KMS-11 (cell line): Measurements from ENCODE around the gene PRR15L.

ENCODE experiments used
- H2AFZ ChIP-seq: fragments of 200-600 bp; sonication (generic); 2 replicates; pipeline ENCODE4 v1.6.1; 2016; ENCODE audit warnings: antibody characterized with exemption, mixed run types, low read depth
- H3K27ac ChIP-seq: fragments of 200-600 bp; sonication (generic); 2 replicates; pipeline ENCODE4 v1.6.1; 2016; ENCODE audit warnings: mild to moderate bottlenecking, mixed run types
- H3K27me3 ChIP-seq: fragments of 200-600 bp; sonication (generic); 2 replicates; pipeline ENCODE4 v1.6.1; 2017; ENCODE audit warnings: mild to moderate bottlenecking, low read depth, mixed run types, moderate library complexity; ENCODE audit not compliant: insufficient read depth
- H3K36me3 ChIP-seq: fragments of 200-600 bp; sonication (generic); 2 replicates; pipeline ENCODE4 v1.6.1; 2017; ENCODE audit warnings: mild to moderate bottlenecking, mixed run types; ENCODE audit not compliant: insufficient read depth
- H3K4me1 ChIP-seq: fragments of 200-600 bp; sonication (generic); 2 replicates; pipeline ENCODE4 v1.6.1; 2016; ENCODE audit warnings: mild to moderate bottlenecking, low read depth, mixed run types; ENCODE audit not compliant: poor library complexity, severe bottlenecking
- H3K4me2 ChIP-seq: fragments of 200-600 bp; sonication (generic); 2 replicates; pipeline ENCODE4 v1.7.0; 2016; ENCODE audit warnings: mild to moderate bottlenecking, mixed run types
- H3K4me3 ChIP-seq: fragments of 200-600 bp; sonication (generic); IDR thresholded peaks from 2 replicates; pipeline ENCODE4 v1.6.1; 2017; ENCODE audit warnings: low read depth, low read length, mixed read lengths; ENCODE audit not compliant: insufficient read depth
- H3K79me2 ChIP-seq: fragments of 200-600 bp; sonication (generic); 2 replicates; pipeline ENCODE4 v1.6.1; 2016; ENCODE audit warnings: low read depth, mixed run types; ENCODE audit not compliant: insufficient read depth
- H3K9ac ChIP-seq: fragments of 200-600 bp; sonication (generic); 2 replicates; pipeline ENCODE4 v1.6.1; 2016; ENCODE audit warnings: mild to moderate bottlenecking, mixed run types
- H4K20me1 ChIP-seq: fragments of 200-600 bp; sonication (generic); 2 replicates; pipeline ENCODE4 v1.6.1; 2016; ENCODE audit warnings: mild to moderate bottlenecking, mixed run types; ENCODE audit not compliant: insufficient read depth
- TF ChIP-seq, protein P1 (sequence below): fragments of 200-600 bp; sonication (generic); conservative IDR thresholded peaks from 2 replicates; pipeline ENCODE4 v1.6.1; 2017; ENCODE audit warnings: low read depth, mild to moderate bottlenecking, antibody characterized with exemption, low read length, moderate library complexity, mixed read lengths

Gene PRR15L

DNA sequence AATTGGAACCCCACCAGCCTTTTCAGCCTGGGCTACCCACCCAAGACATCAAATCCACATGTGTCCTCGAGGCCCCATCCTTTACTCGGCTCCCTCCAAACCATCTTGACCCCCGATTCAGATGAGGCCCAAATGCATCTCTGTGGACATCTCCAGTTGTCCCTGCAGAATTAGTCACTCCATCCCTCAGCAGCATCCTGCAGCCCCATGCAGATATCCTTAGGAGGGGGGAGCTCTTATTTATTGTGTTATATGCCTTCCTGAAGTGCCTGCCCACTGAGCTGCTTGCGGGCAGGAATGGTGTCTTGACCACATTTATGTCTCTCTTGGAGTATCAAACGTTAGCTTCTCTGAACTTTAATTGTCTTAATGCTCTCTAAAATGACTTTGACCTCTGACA, 28.8 kb upstream of the PRR15L start:
- Histone ChIP-seq H3K4me2 (no peak overlapping the region), H3K27ac (no peak overlapping the region), H3K9ac (no peak overlapping the region), H3K27me3 (no peaks in the 10 kb centered on the region), H2AFZ (no peak overlapping the region), H4K20me1 (no peaks in the 10 kb centered on the region), H3K4me1 (peaks cover 40% of the 10 kb centered on the region), H3K4me3 (no peak overlapping the region), H3K79me2 (no peaks in the 10 kb centered on the region), H3K36me3 (no peaks in the 10 kb centered on the region)
- TF ChIP-seq, protein P1, sequence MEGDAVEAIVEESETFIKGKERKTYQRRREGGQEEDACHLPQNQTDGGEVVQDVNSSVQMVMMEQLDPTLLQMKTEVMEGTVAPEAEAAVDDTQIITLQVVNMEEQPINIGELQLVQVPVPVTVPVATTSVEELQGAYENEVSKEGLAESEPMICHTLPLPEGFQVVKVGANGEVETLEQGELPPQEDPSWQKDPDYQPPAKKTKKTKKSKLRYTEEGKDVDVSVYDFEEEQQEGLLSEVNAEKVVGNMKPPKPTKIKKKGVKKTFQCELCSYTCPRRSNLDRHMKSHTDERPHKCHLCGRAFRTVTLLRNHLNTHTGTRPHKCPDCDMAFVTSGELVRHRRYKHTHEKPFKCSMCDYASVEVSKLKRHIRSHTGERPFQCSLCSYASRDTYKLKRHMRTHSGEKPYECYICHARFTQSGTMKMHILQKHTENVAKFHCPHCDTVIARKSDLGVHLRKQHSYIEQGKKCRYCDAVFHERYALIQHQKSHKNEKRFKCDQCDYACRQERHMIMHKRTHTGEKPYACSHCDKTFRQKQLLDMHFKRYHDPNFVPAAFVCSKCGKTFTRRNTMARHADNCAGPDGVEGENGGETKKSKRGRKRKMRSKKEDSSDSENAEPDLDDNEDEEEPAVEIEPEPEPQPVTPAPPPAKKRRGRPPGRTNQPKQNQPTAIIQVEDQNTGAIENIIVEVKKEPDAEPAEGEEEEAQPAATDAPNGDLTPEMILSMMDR = no peak

DNA sequence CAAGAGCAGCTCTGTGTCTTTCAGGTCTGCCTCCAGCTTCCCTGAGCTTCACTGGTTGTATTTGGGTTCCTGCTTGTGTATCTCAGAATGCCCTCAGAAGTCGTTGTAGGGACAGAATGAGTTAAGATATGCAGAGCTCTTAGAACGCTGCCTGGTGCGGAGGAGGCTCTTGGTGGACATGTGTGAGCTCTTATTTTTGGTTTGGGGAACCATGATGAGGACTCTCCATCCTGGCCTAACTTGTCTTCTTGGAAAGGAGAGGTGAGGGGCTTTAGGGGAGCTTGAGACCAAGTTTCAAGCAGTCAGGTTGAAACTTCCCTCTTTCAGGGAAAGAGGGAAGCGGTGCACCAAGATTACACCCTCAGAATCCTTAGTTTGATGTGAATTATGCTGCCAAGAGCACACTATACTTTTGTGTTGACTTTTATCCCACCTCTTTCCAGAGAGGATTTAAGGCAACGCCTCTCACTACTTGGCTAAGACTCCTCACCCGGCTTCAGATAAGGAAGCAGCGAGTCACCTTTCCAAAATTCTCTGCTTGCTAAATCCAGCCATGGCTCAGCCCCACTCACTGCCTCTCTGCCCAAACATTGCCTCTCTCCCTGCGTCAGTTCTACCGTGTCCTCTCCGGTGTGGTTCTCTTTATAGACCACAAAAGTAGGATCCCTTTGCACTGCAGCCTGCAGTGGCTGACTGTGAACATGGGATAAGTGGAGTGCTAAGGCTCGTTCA, 26.0 kb upstream of the PRR15L start:
- Histone ChIP-seq H3K4me2 (no peak overlapping the region), H4K20me1 (no peaks in the 10 kb centered on the region), H3K36me3 (no peaks in the 10 kb centered on the region), H3K4me3 (no peak overlapping the region), H3K4me1 (peaks cover 14% of the 10 kb centered on the region), H2AFZ (no peak overlapping the region), H3K9ac (no peak overlapping the region), H3K79me2 (no peaks in the 10 kb centered on the region), H3K27me3 (no peaks in the 10 kb centered on the region), H3K27ac (no peak overlapping the region)
- TF ChIP-seq, protein P1 = no peak

DNA sequence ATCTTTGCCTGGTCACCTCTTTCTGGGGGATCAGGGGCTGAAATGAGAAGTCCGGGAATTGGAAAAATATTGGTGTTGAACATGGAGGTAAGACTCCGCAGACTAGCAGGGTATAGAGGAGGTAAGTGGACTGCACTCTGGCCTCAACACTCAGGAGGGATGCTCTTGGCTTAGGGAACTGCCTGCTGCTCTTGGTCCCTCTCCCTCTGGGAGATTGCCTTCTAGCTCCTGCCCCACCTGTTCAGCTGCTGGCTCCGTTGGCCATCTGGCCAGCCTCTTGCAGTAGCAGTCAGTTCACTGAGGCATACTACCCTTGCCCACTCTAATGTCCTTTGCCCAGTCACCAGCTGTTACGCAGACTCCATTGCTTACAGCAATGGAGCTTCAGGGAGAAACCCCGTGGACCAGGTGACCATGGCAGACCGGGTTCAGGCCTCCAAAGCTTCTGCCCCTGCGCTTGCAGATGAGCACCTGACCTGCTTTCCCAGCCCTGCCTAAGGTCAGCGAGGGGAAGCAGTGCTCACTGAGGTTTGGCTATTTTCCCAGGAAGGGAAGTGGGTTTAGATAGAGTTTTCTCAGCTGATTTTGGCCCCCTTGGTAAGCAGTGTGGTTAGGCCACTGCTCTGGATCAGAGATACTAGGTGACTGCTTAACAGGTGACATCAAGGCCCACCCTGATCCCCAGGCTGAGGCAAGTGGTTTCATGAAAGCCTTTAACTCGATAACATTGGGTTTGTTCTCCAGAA, 25.1 kb upstream of the PRR15L start:
- Histone ChIP-seq H3K79me2 (no peaks in the 10 kb centered on the region), H3K4me2 (no peak overlapping the region), H3K27ac (no peak overlapping the region), H4K20me1 (no peaks in the 10 kb centered on the region), H3K4me1 (peaks cover 5% of the 10 kb centered on the region), H3K27me3 (no peaks in the 10 kb centered on the region), H3K36me3 (no peaks in the 10 kb centered on the region), H2AFZ (no peak overlapping the region), H3K9ac (no peak overlapping the region), H3K4me3 (no peak overlapping the region)
- TF ChIP-seq, protein P1 = no peak

DNA sequence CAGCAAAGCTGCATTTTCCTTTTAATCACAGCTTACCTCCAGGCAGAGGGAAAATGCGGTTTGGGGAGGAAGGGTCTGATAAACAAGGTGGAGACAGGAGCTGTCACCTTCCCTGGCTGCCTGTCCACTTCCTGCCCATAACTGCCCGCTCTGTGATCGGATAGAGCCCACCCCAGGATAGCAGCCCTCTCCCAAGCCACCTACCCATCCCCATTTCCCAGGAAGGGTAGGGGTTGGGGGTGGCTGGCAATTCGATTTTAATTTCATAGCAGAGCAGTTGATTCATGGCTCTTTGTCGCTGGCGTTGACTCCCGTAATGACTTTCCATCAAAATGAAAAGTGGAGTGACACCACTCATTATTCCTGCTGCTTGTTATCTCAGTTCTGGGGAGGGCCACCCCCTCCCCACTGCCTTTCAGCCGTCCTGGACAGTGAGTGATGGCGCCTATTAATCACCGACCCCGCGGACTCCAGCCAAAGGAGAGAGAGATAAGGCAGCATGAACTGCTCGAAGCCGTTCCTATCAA, 24.5 kb upstream of the PRR15L start:
- no peak overlapping the region for H3K27ac ChIP-seq
- no peaks in the 10 kb centered on the region for H4K20me1 ChIP-seq
- no peaks in the 10 kb centered on the region for H3K4me1 ChIP-seq
- H2AFZ ChIP-seq = no peak overlapping the region
- H3K36me3 ChIP-seq = no peaks in the 10 kb centered on the region
- TF ChIP-seq, protein P1 = no peak
- H3K79me2 ChIP-seq = no peaks in the 10 kb centered on the region
- no peaks in the 10 kb centered on the region for H3K27me3 ChIP-seq
- H3K4me2 ChIP-seq = no peak overlapping the region
- no peak overlapping the region for H3K9ac ChIP-seq
- H3K4me3 ChIP-seq = no peak overlapping the region
